GM23338 (cell line): ENCODE measurements around the gene TNS3. TPM values are rescaled to one million over a fixed set of nuclear protein-coding genes. Genes with fewer than 3 reads are reported as not detected.

Source experiments
- ATAC-seq: fragments of 200-7000 bp; cut with Tn5 transposase; 3 replicates; pipeline ENCODE4 v1.9.1; 2020
- DNase-seq: peaks from one replicate; pipeline ENCODE4 v3.0.0-alpha.2; 2015; ENCODE audit warnings: low spot score
- H2AFZ ChIP-seq: fragments of 200-600 bp; sonication (generic); 2 replicates; pipeline ENCODE4 v1.8.0; 2016; ENCODE audit warnings: antibody characterized with exemption, mild to moderate bottlenecking, moderate library complexity
- H3F3A ChIP-seq: fragments of 200-600 bp; sonication (generic); replicated peaks from 2 replicates; pipeline ENCODE4 v1.8.0; 2017; ENCODE audit warnings: antibody characterized with exemption, mixed run types, low read depth
- H3K27ac ChIP-seq: fragments of 200-600 bp; sonication (generic); 2 replicates; pipeline ENCODE4 v1.6.1; 2016; ENCODE audit warnings: low read depth
- H3K27me3 ChIP-seq: fragments of 200-600 bp; sonication (generic); 2 replicates; pipeline ENCODE4 v1.8.0; 2016; ENCODE audit warnings: mild to moderate bottlenecking, mixed run types, moderate library complexity; ENCODE audit not compliant: insufficient read depth
- H3K36me3 ChIP-seq: fragments of 200-600 bp; sonication (generic); 2 replicates; pipeline ENCODE4 v1.8.0; 2016; ENCODE audit warnings: mild to moderate bottlenecking; ENCODE audit not compliant: insufficient read depth
- H3K4me1 ChIP-seq: fragments of 200-600 bp; sonication (generic); 2 replicates; pipeline ENCODE4 v1.8.0; 2016; ENCODE audit warnings: mild to moderate bottlenecking, moderate library complexity; ENCODE audit not compliant: insufficient read depth
- H3K4me2 ChIP-seq: fragments of 200-600 bp; sonication (generic); 2 replicates; pipeline ENCODE4 v1.7.1; 2017; ENCODE audit warnings: mixed run types
- H3K4me3 ChIP-seq: fragments of 200-600 bp; sonication (generic); 2 replicates; pipeline ENCODE4 v1.6.1; 2016; ENCODE audit warnings: mixed run types
- H3K79me2 ChIP-seq: fragments of 200-600 bp; sonication (generic); replicated peaks from 2 replicates; pipeline ENCODE4 v1.8.0; 2017; ENCODE audit warnings: mild to moderate bottlenecking; ENCODE audit not compliant: insufficient read depth
- H3K9me2 ChIP-seq: fragments of 200-600 bp; sonication (generic); 2 replicates; pipeline ENCODE4 v1.8.0; 2017; ENCODE audit not compliant: insufficient read depth
- H4K20me1 ChIP-seq: fragments of 200-600 bp; sonication (generic); replicated peaks from 2 replicates; pipeline ENCODE4 v1.8.0; 2017; ENCODE audit warnings: mild to moderate bottlenecking; ENCODE audit not compliant: insufficient read depth
- H3K27ac Mint-ChIP-seq: 2 replicates; pipeline ENCODE4 v1.8.0; 2020; ENCODE audit warnings: inconsistent platforms, mild to moderate bottlenecking, moderate library complexity, mixed read lengths
- H3K27me3 Mint-ChIP-seq: 3 replicates; pipeline ENCODE4 v1.8.0; 2022; ENCODE audit warnings: low read depth, mild to moderate bottlenecking, moderate library complexity, mixed read lengths, inconsistent platforms; ENCODE audit not compliant: insufficient read depth, poor library complexity
- H3K36me3 Mint-ChIP-seq: 3 replicates; pipeline ENCODE4 v1.8.0; 2021; ENCODE audit warnings: low read depth, mild to moderate bottlenecking, inconsistent platforms, moderate library complexity, mixed read lengths
- H3K4me1 Mint-ChIP-seq: 3 replicates; pipeline ENCODE4 v1.8.0; 2020; ENCODE audit warnings: mild to moderate bottlenecking, inconsistent platforms, mixed read lengths
- H3K4me3 Mint-ChIP-seq: 3 replicates; pipeline ENCODE4 v1.8.0; 2021; ENCODE audit warnings: moderate library complexity, mild to moderate bottlenecking, inconsistent platforms, mixed read lengths
- H3K9me3 Mint-ChIP-seq: 3 replicates; pipeline ENCODE4 v1.8.0; 2020; ENCODE audit warnings: moderate library complexity, mild to moderate bottlenecking, inconsistent platforms, mixed read lengths
- CREB1 ChIP-seq: fragments of 250-450 bp; sonication (Bioruptor Pico); IDR thresholded peaks from 2 replicates; pipeline ENCODE4 v1.5.0; 2020; ENCODE audit warnings: low read depth, mild to moderate bottlenecking, moderate library complexity
- EZH2phosphoT487 ChIP-seq: fragments of 200-600 bp; sonication (generic); IDR thresholded peaks from one replicate; pipeline ENCODE4 v1.8.1; 2018; ENCODE audit warnings: antibody characterized with exemption; ENCODE audit not compliant: unreplicated experiment
- NANOG ChIP-seq: IDR thresholded peaks from 2 replicates; pipeline ENCODE4 v1.6.1; 2016; ENCODE audit warnings: antibody characterized with exemption, borderline replicate concordance
- ZNF114 ChIP-seq: fragments of 250-450 bp; sonication (Bioruptor Pico); IDR thresholded peaks from 2 replicates; pipeline ENCODE4 v1.5.0; 2020; ENCODE audit warnings: mild to moderate bottlenecking, moderate library complexity
- ZNF331 ChIP-seq: fragments of 250-450 bp; sonication (Bioruptor Pico); IDR thresholded peaks from 2 replicates; pipeline ENCODE4 v1.5.0; 2020; ENCODE audit warnings: low read depth, mild to moderate bottlenecking, moderate library complexity
- polyA plus RNA-seq: library from polyadenylated mRNA; unstranded; fragments of >200 nt; fragmentation: Nextera tagmentation; extraction: Ambion mirVana; gene quantifications from 2 replicates; pipeline ENCODE4 v1.2.1, GENCODE V29; 2016
- total RNA-seq: library from RNA; depleted of rRNA; stranded (reverse); fragments of >200 nt; shearing (Covaris generic); gene quantifications from 2 replicates; pipeline ENCODE4 v1.2.3, GENCODE V29; 2014
- TF ChIP-seq, protein P1 (sequence below): IDR thresholded peaks from 2 replicates; pipeline ENCODE4 v1.6.1; 2016; ENCODE audit warnings: antibody characterized with exemption
- TF ChIP-seq, protein P2 (sequence below), 2 experiments: fragments of 200-600 bp in 1 of 2; sonication (generic) in 1 of 2; conservative IDR thresholded peaks; 2 replicates each; pipeline versions ENCODE4 v1.5.1 to v1.6.1; 2016 to 2017; ENCODE audit warnings: antibody characterized with exemption in 2 of 2, low read depth in 2 of 2, mild to moderate bottlenecking in 2 of 2, moderate library complexity in 1 of 2

TNS3 gene
- total and polyA plus RNA-seq, 2 experiments from 2014 or later, result 6.2 to 28.7 TPM

- TF ChIP-seq EZH2phosphoT487 (no peak), ZNF114 (no peak), ZNF331 (CRISPR knock-in tag) (no peak)
- TF ChIP-seq, protein P1, sequence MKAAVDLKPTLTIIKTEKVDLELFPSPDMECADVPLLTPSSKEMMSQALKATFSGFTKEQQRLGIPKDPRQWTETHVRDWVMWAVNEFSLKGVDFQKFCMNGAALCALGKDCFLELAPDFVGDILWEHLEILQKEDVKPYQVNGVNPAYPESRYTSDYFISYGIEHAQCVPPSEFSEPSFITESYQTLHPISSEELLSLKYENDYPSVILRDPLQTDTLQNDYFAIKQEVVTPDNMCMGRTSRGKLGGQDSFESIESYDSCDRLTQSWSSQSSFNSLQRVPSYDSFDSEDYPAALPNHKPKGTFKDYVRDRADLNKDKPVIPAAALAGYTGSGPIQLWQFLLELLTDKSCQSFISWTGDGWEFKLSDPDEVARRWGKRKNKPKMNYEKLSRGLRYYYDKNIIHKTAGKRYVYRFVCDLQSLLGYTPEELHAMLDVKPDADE, result no peak
Observed at GRCh38 chr7:47233996-47234395, 347.9 kb downstream of the TNS3 start (continued).

DNA sequence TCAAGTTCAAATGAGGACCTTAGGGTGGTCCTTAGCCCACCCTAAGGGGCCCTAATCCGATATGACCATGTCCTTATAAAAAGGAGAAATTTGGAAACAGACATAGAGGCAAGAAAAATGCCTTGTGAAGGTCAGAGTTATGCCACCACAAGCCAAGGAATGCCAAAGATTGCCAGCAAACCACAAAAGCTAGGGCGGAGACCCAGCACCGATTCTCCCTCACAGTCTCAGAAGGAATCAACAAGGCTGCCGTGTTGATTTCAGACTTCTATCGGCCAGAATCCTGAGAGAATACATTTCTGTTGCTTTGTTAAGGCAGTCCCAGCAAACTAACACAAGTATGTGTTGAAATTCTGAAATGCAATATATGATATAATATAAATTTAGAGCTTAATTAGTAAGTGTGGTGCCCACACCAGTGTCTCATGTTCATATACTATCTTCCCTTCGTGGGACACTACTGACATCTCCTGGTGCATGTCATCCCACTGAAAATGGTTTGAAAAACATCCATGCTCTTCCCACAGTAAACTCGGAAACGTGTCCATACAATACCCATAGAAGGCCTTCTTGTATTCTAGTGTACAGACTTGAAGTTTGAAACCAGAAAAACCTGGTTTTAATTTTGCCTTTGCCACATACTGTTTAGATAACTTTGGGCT, 349.0 kb downstream of the TNS3 start:
- no peak for ATAC-seq
- Histone ChIP-seq H3K36me3 (no peaks in the 10 kb centered on the region), H4K20me1 (no peaks in the 10 kb centered on the region), H3K79me2 (no peaks in the 10 kb centered on the region), H3K27ac (no peak overlapping the region), H3K4me3 (no peak overlapping the region), H3K4me1 (no peaks in the 10 kb centered on the region), H3K4me2 (no peak overlapping the region), H3F3A (no peaks in the 10 kb centered on the region), H3K27me3 (no peaks in the 10 kb centered on the region), H2AFZ (no peak overlapping the region), H3K9me2 (no peaks in the 10 kb centered on the region)
- Mint-ChIP-seq H3K9me3 (no peaks in the 10 kb centered on the region; the same call in 2 of the 3 replicates), H3K27me3 (peaks cover 7% of the 10 kb centered on the region), H3K36me3 (peaks cover 3% of the 10 kb centered on the region; the same call in 1 of the 3 replicates), H3K27ac (no peak overlapping the region), H3K4me3 (no peak overlapping the region), H3K4me1 (no peaks in the 10 kb centered on the region; the same call in 1 of the 3 replicates)
- no peak for DNase-seq
- no peak for TF ChIP-seq ZNF331 (CRISPR knock-in tag)
- TF ChIP-seq, protein P2, sequence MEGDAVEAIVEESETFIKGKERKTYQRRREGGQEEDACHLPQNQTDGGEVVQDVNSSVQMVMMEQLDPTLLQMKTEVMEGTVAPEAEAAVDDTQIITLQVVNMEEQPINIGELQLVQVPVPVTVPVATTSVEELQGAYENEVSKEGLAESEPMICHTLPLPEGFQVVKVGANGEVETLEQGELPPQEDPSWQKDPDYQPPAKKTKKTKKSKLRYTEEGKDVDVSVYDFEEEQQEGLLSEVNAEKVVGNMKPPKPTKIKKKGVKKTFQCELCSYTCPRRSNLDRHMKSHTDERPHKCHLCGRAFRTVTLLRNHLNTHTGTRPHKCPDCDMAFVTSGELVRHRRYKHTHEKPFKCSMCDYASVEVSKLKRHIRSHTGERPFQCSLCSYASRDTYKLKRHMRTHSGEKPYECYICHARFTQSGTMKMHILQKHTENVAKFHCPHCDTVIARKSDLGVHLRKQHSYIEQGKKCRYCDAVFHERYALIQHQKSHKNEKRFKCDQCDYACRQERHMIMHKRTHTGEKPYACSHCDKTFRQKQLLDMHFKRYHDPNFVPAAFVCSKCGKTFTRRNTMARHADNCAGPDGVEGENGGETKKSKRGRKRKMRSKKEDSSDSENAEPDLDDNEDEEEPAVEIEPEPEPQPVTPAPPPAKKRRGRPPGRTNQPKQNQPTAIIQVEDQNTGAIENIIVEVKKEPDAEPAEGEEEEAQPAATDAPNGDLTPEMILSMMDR (conservative IDR thresholded peaks at IDR 0.05; ENCODE audit: low read depth in 2 of 2), result peak in 1 of 2 experiments; percentile 37; a peak in 2 of 4 replicates

GRCh38 chr7:47231627-47232026, 350.3 kb downstream of the TNS3 start:
- Histone ChIP-seq H3K36me3 (no peaks in the 10 kb centered on the region), H3K4me1 (no peaks in the 10 kb centered on the region), H2AFZ (no peak overlapping the region), H3K27ac (no peak overlapping the region), H3K9me2 (peaks cover 5% of the 10 kb centered on the region; the same call in 1 of the 2 replicates), H3F3A (no peaks in the 10 kb centered on the region), H3K4me2 (no peak overlapping the region), H3K4me3 (no peak overlapping the region), H3K79me2 (no peaks in the 10 kb centered on the region), H3K27me3 (no peaks in the 10 kb centered on the region), H4K20me1 (no peaks in the 10 kb centered on the region)
- Mint-ChIP-seq H3K36me3 (peaks cover 3% of the 10 kb centered on the region; the same call in 1 of the 3 replicates), H3K9me3 (no peaks in the 10 kb centered on the region; the same call in 2 of the 3 replicates), H3K4me1 (no peaks in the 10 kb centered on the region; the same call in 1 of the 3 replicates), H3K27ac (no peak overlapping the region), H3K27me3 (peaks cover 10% of the 10 kb centered on the region), H3K4me3 (no peak overlapping the region)
- no peak for DNase-seq
- no peak for ATAC-seq
- TF ChIP-seq CREB1 (CRISPR knock-in tag) (no peak), ZNF331 (CRISPR knock-in tag) (no peak), ZNF114 (no peak), NANOG (no peak)
- TF ChIP-seq, protein P1, result no peak
- TF ChIP-seq, protein P2 (conservative IDR thresholded peaks at IDR 0.05; ENCODE audit: low read depth in 2 of 2), result no peak
